Measurements from ENCODE around the gene ADAMTS4.

Gene ADAMTS4

DNA sequence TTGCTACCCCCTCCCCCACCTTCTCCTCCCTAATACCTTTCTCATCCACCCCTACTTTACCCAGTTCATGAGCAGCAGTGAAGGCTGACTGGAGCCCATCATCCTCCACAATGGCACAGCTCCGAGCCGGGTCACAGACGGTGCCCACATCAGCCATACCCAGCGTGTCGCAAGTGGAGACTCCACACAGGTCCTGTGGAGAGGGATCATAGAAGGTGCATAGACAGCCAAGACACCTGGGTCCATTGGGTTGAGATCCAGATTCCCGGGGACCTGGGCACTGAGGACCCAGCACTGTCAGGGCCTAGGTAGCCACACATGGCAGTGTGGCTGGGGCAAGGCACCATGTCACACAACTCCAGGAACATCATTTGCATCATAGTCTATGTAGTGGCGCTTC lies 2.7 kb downstream of the ADAMTS4 start:
- no peak for DNase-seq (ENCODE audit: low spot score)

DNA sequence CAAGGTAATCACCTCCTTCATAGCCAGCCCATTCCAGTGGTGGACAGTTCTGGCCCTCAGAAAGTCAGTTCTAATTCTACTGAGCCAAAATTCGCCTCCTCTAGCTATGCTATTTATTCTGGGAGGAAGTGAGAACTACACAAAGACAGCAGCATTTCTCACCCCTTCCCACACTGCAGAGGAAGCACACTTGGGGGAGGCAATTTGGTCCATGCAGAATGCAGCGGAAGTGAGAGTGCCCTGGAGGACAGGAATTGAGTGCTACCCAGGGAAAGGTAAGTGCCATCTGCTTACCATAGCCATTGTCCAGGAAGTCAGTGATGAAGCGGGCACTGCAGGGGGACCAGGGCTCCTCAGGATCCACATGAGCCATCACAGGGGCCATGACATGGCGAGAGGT lies 3.7 kb downstream of the ADAMTS4 start:
- no peak for DNase-seq (ENCODE audit: low spot score)

DNA sequence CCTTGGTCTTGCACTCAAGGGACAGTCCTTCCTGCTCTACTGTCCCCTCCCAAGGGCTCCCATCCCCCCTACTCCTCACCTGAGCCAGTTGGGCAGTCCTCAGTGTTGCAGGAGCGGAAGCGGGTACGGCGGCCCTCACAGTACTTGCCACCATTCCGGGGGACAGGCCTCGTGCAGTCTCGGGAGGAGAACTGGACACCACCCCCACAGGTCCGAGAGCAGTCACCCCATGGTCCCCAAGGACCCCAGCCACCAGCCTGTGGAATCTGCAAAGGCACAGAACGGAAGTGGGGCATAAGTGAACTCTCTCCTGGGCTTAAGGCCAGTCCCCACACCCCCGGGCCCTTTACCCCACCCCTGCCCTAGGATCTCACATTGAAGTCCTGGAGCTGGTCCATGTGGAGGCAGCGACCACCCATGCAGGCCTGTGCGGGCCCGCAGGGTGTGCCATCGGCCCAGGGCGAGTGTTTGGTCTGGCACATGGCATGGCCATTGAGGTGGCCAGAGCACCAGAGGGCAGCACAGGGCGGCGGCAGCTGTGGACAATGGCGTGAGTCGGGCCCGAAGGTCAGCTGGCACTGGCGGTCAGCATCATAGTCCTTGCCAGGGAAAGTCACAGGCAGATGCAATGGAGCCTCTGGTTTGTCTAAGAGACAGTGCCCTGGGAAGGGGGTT lies 5.2 kb downstream of the ADAMTS4 start:
- DNase-seq (ENCODE audit: low spot score): no peak

DNA sequence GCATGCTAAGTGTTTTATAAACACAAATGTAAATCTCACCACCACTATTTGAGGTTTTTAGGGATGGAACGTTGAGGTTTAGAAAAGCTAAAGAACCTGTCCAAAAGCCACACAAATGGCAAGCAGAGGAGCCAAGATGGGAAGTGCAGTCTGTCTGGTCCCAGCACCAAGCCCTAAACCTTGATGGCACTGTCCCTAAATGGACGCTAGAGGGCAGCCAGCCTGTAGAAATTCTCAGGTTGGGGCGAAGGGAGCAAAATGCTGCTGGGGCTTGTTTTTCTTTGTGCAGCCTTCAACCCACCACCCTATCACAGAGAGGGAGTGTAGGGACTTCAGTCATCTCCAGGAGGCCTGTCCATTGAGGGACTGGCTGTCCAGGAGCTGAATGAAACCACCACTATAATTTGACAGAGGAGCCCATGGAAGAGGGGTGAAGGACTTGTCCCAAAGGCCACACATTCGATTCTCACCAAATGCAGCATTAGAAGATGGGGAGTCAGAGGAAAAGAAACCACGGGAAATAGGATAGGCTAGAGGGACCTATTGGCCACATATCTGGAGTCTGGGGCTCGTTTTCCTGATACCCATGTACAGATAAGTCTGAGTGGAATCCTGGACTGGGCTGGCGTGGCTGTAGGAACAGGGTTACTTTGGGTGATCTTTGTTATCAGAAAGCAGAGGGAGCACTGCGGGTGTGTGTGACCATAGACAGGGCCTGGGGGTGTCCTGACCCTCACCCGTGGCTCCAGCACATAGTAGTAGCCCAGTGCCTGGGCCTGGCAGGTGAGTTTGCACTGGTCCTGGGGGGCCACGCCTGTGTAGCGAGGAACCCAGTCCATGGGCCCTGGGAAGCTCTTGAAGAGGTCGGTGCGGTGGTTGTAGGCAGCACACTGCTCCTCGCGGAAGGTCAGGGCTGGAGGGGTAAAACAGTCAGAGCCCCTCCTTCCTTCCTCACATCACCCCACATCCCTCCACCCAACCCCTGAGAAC lies 6.1 kb downstream of the ADAMTS4 start:
- DNase-seq (ENCODE audit: low spot score): peak; percentile 83

DNA sequence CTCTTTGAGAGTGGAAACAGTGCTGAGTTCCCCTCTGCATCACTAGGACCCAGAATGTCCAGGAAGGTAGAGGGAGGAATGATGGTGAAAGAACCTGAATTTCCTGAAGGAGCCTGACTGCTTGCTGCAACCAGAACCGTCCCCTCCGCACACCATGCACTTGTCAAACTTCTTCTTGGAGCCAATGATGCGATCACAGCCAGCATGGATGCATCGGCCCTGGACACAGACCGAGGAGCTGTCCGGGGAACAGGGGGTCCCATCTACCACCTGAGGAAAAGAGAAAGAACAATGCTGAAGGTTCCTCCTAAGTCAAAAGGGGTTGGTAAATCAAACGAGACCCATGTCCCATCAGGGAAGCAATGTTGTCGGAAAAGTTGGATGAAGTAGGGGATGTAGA lies 6.9 kb downstream of the ADAMTS4 start:
- no peak for DNase-seq (ENCODE audit: low spot score)

DNA sequence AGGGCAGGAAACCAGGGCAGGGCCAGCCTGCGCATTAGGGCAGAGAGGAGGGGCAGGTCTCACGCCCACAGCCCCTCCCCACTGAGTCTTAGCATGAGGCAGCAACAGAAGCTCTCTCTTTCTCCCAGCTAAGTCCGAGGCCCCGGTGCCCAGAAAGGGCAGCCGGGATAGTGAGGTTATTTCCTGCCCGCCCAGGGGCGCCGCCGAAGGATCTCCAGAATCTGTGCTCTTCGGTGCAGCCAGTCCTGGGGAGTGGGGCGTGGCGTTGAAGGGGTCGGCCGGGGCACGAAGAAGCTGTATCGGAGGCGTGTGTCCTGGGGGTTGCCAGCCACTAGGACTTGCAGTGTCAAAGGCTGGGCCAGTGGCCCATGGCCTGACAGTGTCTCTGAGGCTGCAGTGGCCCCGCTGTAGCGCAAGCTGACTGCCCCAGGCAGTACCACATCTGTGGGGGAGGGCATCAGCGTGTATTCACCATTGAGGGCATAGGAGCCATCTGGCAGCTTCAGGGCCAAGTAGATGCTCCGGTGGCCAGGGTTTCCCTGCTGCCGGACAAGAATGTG lies 7.8 kb downstream of the ADAMTS4 start:
- no peak for DNase-seq (ENCODE audit: low spot score)

DNA sequence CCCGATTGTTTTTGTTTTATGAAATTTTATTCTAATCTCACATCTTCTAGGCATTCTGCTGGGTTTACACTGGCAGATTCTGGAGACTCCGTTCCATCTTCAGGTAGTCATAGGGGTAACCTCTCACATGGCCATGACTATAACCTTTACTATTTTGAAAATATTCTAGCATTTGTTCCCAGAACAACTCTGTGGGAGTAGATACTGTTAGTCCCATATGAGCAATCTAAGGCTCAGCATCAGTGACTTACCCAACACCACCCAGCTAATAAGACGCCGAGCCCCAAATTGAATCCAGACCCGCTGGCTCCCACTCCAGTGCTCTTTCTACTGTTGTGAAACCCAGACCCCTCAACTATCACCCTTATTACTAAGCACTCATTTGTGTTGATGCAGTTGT lies 9.8 kb downstream of the ADAMTS4 start:
- DNase-seq (ENCODE audit: low spot score): no peak

DNA sequence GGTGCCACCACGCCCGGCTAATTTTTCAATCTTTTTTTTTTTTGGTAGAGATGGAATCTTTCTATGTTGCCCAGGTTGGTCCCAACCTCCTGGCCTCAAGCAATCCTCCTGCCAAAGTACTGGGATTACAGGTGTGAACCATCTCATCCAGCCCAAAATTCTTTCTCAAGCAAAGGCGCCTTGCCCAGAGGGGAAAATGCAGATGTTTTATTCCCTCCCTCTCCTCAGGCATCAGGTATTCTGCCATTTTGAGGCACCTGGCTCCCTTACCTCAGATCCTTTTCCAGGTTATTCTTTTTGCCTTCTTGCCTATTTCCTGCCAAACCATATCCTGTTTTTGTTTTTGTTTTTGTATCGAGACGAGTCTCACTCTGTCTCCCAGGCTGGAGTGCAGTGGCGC lies 10.5 kb downstream of the ADAMTS4 start:
- DNase-seq (ENCODE audit: low spot score): no peak

DNA sequence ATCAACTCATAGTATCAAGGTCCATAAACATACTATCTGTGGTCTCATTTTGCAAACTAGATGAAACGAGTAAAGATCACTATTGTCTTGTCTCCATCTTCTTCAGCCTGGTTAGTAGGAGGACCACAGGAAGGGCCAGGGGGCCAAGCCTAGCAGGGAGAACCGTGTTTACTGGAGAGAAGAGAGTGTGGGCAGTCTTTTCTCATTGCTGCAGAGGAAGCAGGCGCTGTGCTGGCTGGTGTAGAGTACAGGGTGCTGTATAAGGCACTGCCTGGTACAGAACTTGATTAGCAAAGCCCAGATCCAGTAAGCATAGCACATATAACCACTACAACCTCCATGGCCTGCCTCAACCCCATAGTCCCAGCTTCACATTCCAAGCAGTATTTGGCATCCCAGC lies 11.5 kb downstream of the ADAMTS4 start:
- no peak for DNase-seq (ENCODE audit: low spot score)

DNA sequence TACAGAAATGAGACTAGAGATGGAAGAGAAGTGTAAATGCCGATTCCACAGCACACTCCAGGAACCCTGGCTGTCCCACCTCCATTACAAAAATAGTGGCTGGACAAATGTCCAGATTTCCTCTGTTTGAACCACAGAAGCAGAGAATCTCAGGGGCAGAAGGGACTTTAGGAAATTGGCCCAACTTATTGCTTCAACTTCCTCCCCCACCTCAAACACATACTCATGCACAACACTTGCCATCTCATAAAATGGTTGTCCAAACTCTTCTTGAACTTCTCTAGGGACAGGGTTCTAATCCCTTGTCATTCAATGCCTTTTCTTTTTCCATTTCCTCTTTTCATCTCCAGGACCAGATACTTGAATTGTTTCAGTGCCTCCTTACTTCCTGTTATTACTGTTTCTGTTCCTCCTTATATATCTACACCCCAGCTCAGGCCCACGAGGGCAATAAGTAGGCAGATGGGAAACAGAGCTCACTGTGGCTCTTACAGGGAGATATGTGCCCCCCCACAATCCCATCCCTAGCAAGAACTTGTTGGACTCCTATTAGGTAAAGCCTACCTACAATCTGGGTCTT lies 13.0 kb downstream of the ADAMTS4 start:
- DNase-seq (ENCODE audit: low spot score): peak; percentile 77

DNA sequence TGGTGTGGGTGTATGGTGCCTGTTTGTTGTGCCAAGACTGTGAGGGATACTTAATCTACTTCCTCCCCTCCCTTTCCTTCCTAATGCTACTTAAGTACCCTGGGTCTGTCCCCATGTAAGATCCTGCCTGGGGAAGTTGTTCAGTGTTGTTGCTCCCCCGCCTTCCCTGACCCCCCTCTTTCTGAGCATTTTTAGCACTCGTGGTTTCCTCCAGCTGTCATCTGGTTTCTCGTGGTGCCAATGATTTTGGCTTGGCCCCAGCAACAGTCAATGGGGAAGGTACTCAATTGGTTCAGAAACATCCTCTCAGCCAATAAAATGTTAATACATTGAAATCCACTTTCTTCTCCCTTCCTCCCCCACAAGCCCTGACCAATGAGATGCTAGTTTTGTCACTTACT lies 13.6 kb downstream of the ADAMTS4 start:
- peak; percentile 88 for DNase-seq (ENCODE audit: low spot score)

DNA sequence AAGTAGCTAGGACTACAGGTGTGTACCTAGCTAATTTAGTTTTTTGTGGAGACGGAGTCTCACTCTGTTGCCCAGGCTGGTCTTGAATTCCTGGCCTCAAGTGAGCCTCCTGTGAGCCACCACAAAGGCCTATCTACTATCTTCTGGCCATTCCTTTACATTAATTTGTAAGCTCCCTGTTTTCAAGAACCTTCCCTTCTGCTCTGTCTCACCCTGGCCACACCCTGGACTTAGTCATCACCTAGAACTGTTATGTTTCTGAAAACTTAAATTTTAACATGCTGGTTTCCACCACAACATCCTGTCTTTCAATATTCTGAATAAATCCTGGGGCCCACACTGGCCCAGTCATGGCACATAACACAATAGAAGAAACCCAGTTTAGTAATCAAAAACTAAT lies 16.6 kb downstream of the ADAMTS4 start:
- DNase-seq (ENCODE audit: low spot score): no peak

DNA sequence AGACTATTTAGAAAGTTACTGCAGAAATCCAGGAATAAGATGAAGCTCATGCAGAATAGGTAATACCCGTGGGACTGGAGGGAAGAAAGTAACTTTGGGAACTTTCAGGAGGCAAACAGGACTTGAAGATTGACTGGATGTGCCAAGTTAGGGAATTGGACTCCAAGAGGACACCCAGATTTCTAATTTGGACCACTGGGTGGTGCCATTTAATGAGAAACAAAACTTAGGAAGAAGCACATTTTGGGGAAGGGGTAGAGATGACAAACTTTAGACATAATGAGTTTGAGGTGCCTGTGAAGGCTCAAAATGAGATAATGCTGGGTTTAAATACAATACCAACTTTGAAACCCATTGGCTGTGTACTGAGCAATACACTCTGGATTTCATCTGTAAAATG lies 18.2 kb downstream of the ADAMTS4 start:
- no peak for DNase-seq (ENCODE audit: low spot score)

DNA sequence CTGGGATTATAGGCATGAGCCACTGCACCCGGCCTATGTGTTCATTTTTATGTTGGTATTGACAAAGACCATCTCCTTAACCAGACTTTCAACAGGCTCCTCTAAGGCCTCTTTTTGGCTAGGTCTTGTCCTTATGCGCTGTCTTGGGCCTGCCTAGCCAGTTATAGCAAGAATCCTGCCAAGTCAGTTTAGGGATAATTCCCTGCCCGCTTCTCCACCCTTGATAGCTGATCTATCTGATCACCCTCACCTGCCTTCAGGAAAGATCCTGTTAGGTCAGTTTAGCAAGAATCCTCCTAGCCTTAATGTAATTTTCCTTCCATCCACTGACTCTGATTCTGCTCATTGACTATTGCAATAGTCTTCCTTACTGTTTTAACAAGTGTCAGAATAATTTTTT lies 19.2 kb downstream of the ADAMTS4 start:
- DNase-seq (ENCODE audit: low spot score): no peak

DNA sequence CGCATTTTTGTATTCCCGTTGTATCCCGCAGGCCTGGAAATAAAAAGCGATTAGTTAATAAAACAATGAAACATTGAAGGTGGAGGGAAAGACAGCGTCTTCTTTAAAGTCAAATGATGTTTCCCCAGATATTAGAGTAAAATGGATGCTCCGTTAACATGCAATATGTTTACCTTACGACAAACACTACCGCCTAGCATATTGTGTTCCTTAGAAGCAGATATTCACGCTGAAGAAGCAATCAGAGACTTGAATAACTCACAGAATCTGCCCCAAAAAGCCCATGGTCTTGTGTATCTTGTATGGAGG lies 21.0 kb downstream of the ADAMTS4 start:
- DNase-seq (ENCODE audit: low spot score): no peak

DNA sequence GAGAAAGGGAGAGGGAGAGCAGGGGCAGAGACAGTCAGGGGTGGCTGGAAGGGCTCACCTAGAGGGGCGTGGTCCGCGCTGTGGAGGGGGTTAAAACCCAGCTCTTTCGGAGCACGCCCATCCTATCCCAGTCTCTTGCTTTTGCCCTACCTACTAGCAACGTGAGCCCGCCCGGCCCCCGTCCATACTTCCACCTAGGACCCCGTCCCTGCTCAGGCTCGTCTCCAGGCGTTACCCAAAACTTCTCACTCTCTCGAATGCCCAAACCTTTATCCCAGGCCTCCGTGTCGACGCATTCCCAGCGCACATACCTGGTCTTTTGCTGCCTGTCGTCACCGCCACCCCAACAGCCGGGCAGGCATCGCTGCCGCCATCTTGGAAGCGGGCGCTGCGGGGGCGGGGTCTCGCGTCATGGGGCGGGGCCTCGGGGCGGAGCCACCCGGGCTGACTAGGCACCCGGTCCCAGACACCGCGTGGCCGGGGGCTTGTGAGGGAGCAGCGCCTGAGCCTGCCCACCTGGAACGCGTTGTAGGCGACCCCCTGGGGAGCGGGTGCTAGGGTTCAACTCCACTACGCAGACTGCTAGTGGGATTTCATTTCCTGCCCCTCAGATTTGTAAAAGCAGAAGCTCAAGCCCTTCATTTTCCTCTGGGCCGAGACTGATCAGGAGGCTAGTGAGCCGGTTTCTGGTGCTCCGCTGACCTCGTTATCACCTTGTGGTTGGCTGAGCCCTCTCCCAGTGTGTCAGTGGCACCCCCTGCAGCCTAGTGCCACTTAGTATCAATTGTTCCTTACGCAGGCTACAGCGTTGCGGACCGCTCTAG lies 21.5 kb downstream of the ADAMTS4 start, which contains the start of gene B4GALT3:
B4GALT3 (minus strand) TSS at position 396 of the 824 bp plus-strand sequence. CDS start 1,447 bp downstream, outside the sequence.
- DNase-seq (ENCODE audit: low spot score): peak; percentile 96

DNA sequence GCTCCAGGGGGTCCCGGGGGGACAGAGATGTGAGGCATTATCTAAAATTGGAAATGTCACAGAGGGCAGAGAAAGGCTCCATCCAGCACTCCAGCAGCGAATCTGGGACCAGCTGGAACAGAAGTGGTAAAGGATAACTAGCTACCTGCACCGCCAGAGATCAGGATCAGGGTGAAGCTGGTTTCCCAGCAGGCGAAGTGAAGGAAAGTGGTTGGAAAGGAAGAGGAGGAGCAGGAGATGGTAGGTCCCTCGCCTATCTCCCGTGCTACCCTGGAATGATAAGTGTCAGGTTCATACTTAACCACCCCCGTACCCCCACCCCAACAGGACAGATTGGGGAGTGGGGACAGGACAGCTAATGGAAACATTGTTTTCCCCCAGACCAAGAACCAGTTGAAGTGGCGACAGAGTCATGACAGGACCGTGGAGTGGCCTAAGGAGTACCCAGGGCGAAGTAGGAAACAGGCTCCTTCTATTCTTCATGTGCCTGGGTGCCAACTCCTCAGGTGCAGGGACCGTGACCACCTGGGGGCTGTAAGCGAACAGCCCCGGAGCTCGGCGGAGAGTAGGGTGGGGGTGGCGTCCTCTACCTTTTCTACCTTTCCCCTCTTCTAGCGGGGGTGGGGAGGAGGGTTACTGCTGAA lies 22.3 kb downstream of the ADAMTS4 start:
- DNase-seq (ENCODE audit: low spot score): no peak

DNA sequence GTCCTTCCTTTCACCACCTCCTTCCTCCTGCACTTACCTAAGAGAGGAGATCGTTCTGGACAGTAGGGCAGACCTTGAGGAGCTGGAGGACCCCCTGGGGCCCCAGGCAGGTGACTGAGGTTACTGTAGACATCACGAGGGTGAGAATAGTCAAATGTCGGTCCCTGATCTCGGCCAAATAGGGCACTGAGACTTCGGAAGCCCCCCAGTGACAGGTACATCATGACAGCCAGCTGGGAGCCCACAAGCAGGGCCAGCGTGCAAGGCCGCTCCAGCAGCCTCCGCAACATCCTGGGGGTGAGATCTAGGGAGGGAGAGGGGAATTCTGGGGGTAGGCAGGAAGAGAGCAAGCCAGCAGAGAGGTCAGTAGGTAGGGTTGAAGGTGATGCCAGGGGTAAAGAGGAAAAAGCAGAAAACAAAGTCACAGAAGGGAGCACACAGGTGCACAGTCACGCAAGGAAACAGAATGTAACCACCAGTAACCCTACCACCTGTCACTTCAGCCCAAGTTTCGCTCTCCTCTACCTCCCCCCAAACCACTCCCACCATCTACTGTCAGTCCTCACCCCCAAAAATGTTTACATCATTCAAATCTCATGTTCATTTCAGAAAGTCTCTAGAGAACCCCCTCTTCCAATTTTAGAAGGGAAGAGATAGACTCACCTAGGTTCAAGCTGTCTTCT lies 22.9 kb downstream of the ADAMTS4 start:
- DNase-seq (ENCODE audit: low spot score): peak; percentile 66

DNA sequence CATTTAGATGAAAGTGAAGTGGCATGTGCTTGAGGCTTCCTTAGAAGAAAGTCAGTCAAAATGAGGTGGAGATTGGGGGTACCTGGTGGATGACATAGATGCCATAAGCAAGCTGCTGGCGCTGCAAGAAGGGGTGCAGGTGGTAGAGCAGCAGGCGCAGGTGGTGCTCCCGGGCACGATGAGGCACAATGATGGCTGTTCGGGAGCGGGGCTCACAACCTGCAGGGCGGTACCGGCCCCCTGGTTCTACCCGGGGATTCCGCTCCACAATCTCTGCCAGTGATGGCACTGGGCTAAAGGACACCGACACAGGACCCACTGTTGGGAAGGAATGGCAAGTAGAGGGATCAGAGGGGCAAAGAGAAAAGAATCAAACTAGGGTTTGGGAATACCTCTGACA lies 23.9 kb downstream of the ADAMTS4 start:
- DNase-seq (ENCODE audit: low spot score): no peak

DNA sequence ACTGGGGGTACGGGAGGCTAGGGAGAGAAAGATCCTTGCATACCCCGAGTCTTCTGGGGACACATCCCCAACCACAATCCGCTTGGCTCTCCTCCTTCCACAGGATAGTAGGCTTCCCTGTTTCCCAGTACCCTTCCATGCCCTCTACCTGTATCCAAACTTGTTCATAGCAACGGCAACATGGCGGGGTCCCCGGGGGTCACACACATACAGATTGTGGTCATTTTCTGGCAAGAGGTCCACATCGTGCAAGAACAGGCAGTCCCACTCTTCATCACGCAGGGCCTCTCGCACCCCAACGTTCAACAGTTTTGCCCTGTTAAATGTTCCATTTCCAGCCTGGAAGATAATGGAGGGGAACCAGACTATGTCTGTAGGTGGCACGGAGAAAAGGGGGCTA lies 25.1 kb downstream of the ADAMTS4 start:
- no peak for DNase-seq (ENCODE audit: low spot score)

All from germinal center (tissue), 1 donor.